NOMO-1 treated with dmso at 0.1 percent for 144 hours (cell line): ENCODE data around the gene PPFIA2.

Experiments used
- DNase-seq: peaks from one replicate; lab custom pipeline; 2025; ENCODE audit not compliant: unreplicated experiment; lab: John Stamatoyannopoulos, UW

The PPFIA2 gene

DNA sequence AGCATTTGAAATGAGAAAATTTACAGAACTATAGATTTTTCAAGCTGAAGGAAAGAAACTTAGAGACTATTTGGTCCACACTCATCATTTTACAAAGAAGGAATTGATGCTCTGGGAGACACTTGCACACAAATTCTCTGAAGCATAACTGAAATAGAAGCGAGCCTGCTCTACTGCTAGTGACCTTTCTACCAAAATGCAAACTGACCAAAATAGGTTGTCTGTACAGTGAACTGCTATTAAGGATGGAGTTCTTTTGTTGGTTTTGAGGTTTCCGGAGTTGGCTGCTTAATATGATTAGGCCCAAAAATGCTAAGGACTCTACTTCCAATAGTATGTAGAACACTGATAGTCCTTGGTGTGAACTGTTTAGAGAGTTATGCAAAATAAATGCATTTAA lies 194.9 kb downstream of the PPFIA2 start:
- no peak for DNase-seq

DNA sequence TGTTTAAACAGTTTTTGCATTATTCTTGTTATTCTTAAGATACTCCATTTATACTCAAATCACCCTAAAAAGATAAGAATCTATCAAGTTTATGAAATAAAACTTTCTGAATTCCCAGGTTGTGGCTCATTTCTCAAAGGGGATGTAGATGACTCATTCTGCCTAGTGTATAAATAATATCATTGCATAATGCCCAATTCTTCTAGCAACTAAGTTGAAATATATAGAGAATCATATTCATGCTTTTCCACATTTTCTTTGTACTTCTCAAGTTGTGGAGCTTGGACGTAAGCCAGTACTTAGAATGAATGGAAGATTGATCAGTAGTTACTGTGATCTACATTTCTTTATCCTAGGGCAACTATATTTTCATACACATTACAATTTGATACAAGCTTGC lies 201.1 kb downstream of the PPFIA2 start:
- no peak for DNase-seq

DNA sequence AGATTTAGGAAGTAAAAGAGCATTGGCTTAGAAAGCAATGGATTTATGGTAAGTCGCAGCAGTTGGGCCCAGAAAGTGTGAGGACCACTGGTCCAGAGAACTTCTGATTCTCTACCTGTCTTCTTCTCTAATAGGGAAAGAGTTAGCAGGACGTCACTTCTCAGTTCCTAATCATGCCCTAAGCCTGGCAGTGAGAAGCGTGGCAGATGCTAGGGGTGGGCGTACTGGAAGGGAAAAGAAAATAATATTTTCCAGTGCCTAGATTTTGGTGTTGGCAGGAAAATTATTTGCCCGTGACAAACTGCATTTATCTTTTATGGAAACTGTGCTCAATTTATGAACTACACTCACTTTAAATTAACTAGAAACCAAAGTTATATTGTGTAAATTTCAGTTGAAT lies 212.3 kb downstream of the PPFIA2 start:
- no peak for DNase-seq

DNA sequence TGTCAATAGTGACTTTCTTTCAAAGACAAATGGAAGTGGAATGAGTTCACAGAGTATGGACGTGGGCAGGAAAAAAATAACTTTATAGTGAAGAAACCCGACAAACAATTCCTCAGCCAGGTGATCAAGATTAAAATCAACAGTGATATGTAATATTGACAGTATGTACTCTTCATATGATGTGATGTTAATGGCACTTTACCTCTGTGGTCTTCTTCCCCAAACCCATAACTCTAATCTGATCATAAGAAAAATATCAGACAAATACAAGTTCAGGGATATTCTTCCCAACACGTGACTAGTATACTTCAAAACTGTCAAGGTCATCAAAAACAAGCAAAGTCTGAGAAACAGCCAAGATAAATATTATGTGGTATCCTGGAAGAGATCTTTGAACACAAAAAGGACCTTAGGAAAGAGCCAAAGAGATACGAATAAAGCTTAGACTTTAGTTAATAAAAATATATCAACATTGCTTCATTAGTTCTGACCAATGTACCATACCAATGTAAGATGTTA lies 215.5 kb downstream of the PPFIA2 start:
- DNase-seq = no peak

DNA sequence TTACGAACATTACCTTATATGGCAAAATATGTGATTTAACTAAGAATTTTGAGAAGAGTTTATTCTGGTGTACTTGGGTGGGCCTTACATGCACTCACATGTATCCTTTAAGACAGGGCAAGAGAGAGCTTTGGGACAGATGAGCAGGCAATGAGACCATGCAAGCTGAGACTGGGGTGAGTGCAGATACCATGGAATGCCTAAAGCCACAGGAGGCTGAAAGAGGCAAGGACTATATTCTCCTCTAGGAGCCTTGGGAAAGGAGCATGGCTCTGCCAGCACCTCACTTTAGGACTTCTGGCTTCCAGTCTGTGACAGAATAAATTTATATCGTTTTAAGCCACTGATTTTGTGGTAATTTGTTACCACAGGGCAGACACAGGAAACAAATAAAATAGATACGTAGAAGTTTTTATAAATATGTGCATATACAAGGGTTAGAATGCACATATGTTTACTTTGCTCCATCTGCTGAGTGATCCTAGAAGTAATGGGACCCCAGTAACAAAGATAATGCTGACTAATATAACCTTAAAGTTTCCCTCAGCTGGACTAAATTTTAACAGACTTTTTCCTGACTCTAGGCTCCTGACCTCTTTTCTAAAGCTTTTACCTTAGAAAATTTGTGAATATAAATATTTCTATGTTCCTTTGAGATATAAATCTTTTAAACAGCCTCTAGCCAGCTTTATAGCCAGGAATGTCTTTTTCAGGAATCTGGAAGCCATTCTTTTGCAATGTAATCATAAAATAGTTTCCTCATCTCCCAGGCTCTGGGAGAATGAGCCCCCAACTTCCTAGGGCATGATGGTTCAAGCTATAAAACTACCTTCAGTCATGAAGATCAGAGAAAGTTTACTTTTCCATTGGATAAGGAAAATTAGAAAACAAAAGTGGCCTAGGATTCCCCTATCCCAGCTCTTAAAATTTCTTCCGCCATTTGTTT lies 216.8 kb downstream of the PPFIA2 start:
- no peak for DNase-seq

DNA sequence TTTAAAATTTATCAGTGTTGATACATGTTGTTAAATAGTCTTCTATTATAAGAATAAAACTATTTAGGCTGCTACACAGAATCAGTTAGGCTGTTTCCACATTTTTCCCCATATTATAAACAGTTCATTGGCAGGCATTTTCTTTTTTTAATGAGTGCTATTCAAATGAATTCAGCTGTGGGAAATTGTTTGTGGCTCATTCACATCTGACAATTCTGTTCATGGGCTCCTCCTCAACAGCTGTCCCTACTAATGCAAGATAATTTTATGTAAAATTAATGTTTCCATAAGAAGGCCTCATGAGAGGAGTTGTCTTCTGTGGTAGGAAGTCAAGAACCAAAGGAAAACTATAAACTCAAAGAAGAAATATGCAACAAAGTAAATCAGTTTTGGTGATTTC lies 218.0 kb downstream of the PPFIA2 start:
- DNase-seq = no peak

DNA sequence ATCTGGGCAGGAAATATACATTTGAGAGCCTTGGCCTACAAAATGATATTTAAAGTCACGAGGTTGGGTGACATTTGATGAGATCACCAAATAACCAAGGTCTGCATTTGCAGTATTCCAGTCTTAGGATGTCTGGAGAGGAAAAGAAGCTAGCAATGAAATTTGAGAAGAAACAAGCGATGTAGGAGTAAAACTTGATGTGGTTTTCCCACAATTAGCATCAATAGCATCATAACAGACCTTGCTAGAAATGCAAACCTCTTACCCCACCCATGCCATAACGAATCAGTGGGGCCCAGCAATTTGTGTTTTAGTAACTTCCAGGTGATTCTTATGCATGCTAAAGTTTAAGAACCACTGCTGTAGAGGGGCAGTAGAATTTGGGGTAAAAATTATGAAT lies 219.9 kb downstream of the PPFIA2 start:
- DNase-seq = no peak

DNA sequence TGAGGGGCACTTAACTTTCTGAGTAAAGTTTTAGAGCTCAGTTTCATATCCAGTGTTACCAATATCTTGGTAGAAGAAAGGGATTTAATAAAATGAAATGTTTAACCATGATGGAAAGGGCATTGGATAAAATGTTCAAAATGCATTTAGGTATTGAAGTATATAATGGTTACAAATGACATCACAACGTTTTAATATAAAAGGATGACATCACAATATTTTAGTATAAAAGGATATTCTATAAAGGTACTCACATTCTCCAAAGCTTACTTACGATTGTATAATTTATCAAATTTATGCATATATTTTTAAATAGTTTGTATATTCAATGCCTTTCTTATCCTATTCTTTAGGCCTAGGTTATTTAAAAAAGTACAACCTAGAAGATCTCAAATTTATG lies 226.1 kb downstream of the PPFIA2 start:
- no peak for DNase-seq

DNA sequence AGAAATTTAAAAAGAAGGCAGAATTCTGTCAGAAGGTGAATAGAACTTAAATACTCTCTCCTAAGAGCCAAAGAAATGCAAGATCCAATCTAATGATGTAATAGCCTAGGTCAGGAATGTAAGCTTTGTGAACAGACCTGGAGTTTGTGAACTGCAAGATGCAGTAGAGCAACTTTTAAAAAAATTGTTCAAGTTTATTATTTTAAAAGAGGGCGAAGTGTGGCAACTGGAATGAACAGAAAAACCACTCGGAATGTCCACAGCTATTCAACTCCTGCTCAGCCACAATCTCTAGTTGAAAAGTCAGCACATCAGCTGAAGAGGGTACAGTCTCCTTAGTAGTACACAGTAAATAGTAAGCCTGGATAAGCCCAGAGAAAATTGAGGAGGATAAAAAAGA lies 228.8 kb downstream of the PPFIA2 start:
- DNase-seq = no peak

DNA sequence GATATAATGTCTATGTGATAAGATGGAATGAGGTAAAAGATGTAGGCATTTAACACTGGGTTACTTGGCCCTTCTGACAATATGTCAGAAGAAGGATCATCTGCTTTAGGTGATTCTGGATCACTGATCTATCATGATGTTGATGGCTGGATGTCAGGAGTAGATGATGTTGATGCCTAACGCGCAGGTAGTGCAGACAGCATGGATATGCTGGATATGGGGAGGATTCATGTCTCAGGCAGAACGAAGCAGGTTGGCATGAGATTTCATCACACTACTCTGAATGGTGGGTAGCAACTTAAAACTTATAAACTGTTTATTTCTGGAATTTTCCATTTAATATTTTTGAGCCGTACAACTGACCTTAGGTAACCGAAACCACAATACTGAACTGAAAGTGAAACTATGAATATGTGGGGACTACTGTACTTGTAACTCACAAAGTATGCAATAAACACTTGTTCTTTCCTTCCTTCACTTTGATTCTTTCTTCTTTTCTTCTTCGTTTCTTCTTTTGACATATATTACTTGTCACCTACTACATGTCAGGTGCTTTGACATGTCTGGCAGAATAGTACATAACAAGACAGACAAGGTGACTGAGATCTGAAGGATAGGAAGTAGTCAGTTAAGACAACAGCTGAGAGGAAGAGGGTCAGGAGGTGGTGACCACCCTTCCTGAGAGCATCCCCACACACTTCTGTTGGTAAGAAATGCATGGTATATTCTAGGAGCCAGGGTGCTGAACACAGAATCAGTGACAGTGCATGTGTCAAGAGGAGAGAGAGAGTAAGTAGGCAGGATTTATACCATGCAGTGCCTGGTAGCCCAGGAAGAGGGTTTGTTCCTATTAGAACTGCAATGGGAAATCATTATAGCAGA lies 238.8 kb downstream of the PPFIA2 start:
- DNase-seq = no peak

DNA sequence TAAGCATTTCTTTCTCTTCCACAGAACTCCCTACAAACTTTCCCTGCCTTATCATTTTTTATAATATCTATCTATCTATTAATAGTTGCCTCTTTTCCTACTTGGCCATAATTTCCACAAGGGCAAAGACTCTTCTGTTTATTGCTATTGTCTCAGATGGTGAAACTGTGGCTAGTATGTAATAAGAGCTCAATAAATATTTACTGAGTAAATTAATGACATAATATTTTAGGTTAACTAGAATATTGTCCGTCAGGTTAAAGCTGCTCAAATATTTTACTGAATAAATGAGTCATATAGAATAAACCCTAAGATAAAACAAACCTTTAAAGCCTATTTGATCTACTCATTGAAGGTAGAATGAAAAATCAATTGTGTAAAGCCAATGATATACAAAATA lies 240.5 kb downstream of the PPFIA2 start:
- no peak for DNase-seq

DNA sequence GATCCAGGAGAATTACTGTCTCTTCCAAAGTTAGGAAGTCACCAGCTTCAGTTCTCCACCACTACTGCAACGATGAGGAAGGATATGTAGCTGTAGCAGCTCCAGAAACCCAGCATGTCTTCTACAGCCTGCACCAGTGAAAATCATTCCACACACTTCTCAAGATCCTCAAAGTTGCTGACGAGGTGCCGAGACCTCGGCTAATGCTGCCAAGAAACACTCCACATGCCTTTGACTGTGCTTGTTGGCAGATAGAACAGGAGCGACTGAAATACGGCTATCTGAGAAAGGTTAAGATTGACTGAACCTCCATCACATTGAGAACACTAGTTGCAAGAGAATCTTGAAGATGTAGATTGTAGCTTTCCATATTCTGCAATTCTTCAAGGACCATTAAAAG lies 241.9 kb downstream of the PPFIA2 start:
- no peak for DNase-seq

DNA sequence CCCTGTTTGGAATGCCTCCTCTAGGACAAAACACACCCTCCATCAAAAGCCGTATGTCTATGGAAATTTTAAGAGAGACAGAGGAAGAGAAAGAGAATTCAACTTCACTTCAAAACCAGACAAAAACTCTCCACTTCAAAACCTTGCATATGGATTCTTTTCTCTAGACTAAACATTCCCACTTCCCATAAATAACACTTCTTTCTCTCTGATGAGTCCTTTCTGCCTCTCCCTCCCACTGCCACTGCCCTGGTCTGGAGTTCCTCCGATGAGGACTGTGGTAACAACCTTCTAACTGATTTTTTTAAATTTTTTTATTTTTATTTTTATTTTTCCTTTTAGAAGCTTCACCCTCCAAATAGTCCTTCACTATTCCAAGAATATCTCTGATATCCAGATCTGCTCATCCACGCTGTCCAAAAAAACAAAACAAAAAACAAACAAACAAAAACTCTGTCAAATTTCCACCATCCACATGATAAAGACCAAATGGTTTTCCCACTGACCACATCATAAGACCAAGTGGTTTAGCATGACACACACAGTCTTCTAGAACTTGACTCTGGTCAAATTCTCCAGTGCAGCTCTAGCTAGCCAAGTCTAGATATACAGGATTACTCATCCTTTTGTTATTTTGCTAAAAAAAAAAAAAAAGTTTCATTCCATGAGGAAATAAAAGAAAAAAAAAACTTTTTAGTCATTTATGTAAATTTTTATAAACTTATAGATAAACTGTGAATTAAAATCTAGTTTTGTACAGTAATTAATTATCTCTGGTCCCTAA lies 256.0 kb downstream of the PPFIA2 start:
- no peak for DNase-seq

DNA sequence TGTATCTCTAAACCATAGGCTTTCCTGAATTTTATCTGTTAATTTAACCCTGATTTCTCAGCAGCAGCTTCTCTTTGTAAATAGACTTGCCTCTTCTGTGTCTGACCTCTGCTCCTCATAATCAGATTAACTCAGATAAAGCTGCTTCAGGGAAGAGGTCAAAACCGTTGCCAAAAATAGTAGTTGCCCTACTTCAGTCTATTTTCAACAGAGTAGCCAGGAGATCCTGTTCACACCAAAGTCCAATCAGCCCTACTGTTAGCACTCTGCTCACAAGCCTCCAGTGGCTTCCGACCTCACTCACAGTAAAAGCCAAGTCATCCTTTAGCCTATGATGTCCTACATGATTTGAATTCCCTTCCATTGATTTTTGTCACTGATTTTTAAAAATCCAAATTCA lies 258.4 kb downstream of the PPFIA2 start:
- no peak for DNase-seq

DNA sequence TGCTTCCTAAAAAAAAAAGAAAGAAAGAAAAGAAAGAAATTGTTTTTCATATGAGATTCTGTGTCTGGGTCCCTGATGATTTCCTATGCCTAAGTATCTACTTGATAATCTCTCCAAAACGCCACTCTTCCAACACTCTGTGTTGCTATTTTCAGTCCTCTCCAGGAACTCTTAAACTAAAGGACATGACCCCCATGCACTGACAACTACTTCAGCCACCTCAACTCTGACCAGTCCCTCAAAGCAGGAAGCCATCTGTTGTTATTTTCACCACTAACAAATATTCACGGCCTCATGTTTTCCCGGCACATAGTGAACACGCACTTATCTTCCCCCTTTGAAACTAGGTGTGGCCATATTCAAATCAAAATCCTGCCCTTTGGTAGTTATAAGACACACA lies 259.3 kb downstream of the PPFIA2 start:
- no peak for DNase-seq

DNA sequence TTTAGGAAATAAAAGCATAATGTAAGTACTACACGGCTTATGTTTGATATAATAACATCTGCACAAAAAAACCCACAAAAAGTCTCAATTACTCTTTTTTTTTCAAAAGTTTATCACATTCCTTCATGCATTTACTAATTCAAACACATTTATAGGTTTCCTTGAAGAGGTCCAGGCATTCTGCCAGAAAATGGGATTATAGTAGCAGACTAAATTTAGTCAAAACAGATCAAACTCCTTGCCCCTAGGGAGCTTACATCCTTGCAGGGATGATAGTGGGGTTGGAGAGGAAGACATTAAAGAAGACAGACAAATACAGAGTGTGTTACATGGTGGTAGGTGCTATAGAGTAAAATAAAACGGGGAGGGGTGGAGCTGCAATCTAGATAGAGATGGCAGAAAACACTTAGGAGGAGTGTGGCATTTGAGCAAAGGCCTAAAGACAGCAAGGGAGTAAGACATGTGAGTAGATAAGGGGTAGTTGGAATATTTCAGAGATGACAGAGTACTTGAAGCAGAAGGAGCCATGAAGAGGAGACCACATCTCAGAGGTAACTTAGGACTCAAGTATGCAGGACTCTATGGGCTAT lies 266.9 kb downstream of the PPFIA2 start:
- no peak for DNase-seq

DNA sequence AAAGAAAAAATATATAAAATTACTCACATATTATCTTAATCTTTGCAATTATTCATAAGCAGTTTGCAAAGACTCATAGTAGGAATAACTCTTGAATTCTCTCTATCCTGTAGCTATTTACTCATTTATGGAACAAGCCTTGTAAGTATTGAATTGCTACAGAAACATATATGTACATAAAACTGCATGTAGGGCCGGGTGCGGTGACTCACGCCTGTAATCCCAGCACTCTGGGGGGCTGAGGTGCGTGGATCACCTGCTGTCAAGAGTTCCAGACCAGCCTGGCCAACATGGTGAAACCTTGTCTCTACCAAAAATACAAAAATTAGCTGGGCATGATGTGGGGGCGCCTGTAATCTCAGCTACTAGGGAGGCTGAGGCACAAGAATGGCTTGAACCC lies 286.2 kb downstream of the PPFIA2 start:
- DNase-seq = no peak

DNA sequence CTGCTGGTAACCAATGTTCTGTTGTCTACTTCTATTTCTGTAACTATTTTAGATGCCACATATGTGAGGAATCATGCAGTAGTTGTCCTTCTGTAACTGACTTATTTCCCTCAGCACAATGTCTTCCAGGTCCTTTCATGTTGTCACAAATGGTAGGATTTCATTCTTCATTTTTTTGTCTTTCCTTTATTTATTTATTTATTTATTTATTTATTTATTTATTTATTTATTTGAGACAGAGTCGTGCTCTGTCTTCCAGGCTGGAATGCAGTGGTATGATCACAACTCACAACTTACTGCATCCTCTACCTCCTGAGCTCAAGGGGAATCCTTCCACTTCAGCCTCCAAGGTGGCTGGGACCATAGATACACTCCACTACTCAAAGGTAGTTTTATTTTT lies 288.2 kb downstream of the PPFIA2 start:
- DNase-seq = no peak

DNA sequence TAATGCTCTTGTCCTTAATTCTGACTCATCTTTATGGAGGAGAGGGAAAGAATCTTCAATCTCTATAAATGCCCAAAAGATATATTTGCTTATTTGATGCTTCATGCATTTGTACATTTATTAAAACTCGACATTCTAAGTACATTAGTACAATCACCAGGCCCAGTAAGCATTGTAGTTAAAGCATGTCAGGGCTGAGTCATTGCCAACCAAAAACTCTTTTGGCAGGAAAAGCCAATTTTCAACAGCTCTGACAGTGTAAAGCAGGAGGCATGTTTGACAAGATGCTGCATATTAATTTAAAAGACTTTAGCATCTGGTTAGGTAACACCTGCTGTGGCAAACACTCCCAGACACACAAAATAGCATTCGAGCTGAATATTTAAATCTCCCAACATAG lies 290.9 kb downstream of the PPFIA2 start:
- no peak for DNase-seq

DNA sequence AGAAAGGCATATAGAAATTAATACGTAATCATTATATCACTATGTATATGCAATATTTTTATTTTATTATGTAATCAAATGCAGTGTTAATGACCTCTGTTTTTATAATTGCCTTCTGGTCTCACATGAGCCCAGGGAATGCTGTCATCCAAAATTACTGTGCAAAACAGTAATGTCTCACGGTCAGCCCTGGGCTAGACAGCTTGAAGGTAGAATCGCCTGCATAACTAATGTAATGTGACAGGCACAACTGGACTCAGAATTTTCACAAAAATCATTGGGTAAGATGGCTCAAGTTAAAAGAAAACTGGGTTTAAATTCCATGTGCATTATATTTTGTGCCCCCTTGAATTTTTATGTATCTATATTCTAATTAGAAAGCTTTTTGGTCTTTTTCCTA lies 293.3 kb downstream of the PPFIA2 start:
- DNase-seq = no peak

DNA sequence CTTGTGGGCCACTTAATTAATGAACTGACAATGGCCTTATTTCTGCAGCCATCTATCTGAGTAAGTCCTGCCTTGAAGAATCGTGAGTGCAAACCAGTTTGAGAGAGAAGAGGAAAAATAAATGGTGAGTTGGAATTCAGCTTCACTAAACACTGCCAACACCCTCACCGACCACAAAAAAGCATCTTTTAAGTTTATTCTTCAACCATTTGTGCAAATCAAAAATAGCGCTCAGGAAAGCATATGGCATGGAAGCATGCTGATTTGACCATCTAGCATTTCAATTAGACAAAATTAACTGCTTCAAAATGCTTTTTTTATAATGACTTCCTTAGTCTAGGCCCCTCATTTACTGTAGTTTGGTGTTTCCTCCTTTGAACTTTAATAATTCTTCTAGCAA lies 294.0 kb downstream of the PPFIA2 start:
- no peak for DNase-seq
